K562 (cell line): ENCODE data around the gene ZNF548. TPM values are rescaled to one million over a fixed set of nuclear protein-coding genes. Genes with fewer than 3 reads are reported as not detected.

ENCODE experiments used
- ATAC-seq: fragments of 200-7000 bp; cut with Tn5 transposase; 3 replicates; pipeline ENCODE4 v1.9.1; 2020; ENCODE audit warnings: moderate library complexity
- BruUV-seq: library from RNA; stranded (reverse); fragments of 400-500 nt; replicated peaks from 2 replicates; lab custom pipeline; 2021; lab: Mats Ljungman, UMichigan
- CTCF ChIA-PET: fragments of 300-600 bp; formaldehyde crosslinking; extraction: SDS; loops from one replicate; lab custom pipeline; 2021; ENCODE audit warnings: low intra/inter-chr PET ratio; lab: Yijun Ruan, JAX
- POLR2A ChIA-PET: fragments of 300-600, 350-650 bp; sonication (Branson Sonifier 250); formaldehyde crosslinking; extraction: SDS; loops from one replicate; lab custom pipeline; 2021; ENCODE audit warnings: antibody characterized with exemption, inconsistent platforms; lab: Yijun Ruan, JAX
- DNase-seq, 4 experiments: peaks; one replicate each; pipeline versions ENCODE4 v3.0.0 to v3.0.0-alpha.2; 2011 to 2018; ENCODE audit warnings: low spot score in 3 of 4, mixed read lengths in 3 of 4; ENCODE audit errors: extremely low read depth in 1 of 4
- FAIRE-seq: peaks from 2 replicates; lab custom pipeline; 2011; peaks lifted over from hg19 to GRCh38; lab: Jason Lieb, UNC
- H2AFZ ChIP-seq: 2 replicates; pipeline ENCODE4 v1.6.0; 2011; ENCODE audit warnings: low read depth, low read length, control low read depth, inconsistent platforms
- H3K27ac ChIP-seq: fragments of 200-600 bp; 3 replicates; pipeline ENCODE4 v1.8.0; 2011; ENCODE audit warnings: low read depth, mild to moderate bottlenecking, control low read depth, inconsistent platforms, low read length, moderate library complexity, mixed read lengths; ENCODE audit errors: extremely low read depth
- H3K27me3 ChIP-seq, 2 experiments: fragments of 300-600 bp in 1 of 2; 2 replicates in 1 of 2; 3 replicates in 1 of 2; pipeline versions ENCODE4 v1.6.0 to v1.8.0; 2011; ENCODE audit warnings: inconsistent platforms in 2 of 2, low read length in 2 of 2, mild to moderate bottlenecking in 1 of 2, mixed read lengths in 1 of 2, moderate library complexity in 1 of 2; ENCODE audit not compliant: control insufficient read depth in 2 of 2, insufficient read depth in 2 of 2
- H3K36me3 ChIP-seq: fragments of 300-600 bp; 3 replicates; pipeline ENCODE4 v1.8.0; 2011; ENCODE audit warnings: mild to moderate bottlenecking, low read length, inconsistent platforms; ENCODE audit not compliant: control insufficient read depth, insufficient read depth
- H3K4me1 ChIP-seq, 2 experiments: fragments of 200-600 bp in 1 of 2; replicated peaks in 1 of 2; 2 replicates in 1 of 2; 3 replicates in 1 of 2; pipeline versions ENCODE4 v1.5.1 to v1.8.0; 2011; ENCODE audit warnings: inconsistent platforms in 2 of 2, low read length in 2 of 2, mild to moderate bottlenecking in 1 of 2, mixed read lengths in 1 of 2, moderate library complexity in 1 of 2; ENCODE audit not compliant: control insufficient read depth in 2 of 2, insufficient read depth in 2 of 2
- H3K4me2 ChIP-seq: 2 replicates; pipeline ENCODE4 v1.6.1; 2011; ENCODE audit warnings: low read length, control low read depth, inconsistent platforms, mixed read lengths; ENCODE audit not compliant: insufficient read depth
- H3K4me3 ChIP-seq: fragments of 200-600 bp; sonication (generic), shearing (Covaris generic); 2 replicates; pipeline ENCODE4 v1.5.1; 2016; ENCODE audit warnings: control low read depth, inconsistent platforms
- H3K79me2 ChIP-seq: fragments of 200-600 bp; 3 replicates; pipeline ENCODE4 v1.8.0; 2011; ENCODE audit warnings: low read length, inconsistent platforms; ENCODE audit not compliant: control insufficient read depth, insufficient read depth
- H3K9ac ChIP-seq, 2 experiments: 2 replicates each; pipeline versions ENCODE4 v1.6.0 to v1.6.1; 2011; ENCODE audit warnings: low read depth in 2 of 2, low read length in 2 of 2, control low read depth in 1 of 2, inconsistent platforms in 1 of 2, mild to moderate bottlenecking in 1 of 2, mixed read lengths in 1 of 2; ENCODE audit not compliant: insufficient read depth in 1 of 2
- H3K9me1 ChIP-seq: one replicate; pipeline ENCODE4 v1.6.0; 2011; ENCODE audit warnings: inconsistent platforms, mild to moderate bottlenecking, low read length, moderate library complexity; ENCODE audit not compliant: control insufficient read depth, insufficient read depth
- H3K9me3 ChIP-seq: replicated peaks from 2 replicates; pipeline ENCODE4 v1.5.1; 2011; ENCODE audit warnings: low read depth, low read length, inconsistent platforms; ENCODE audit not compliant: control insufficient read depth, insufficient read depth
- H4K20me1 ChIP-seq: replicated peaks from 2 replicates; pipeline ENCODE4 v1.6.1; 2011; ENCODE audit warnings: low read length, inconsistent platforms, mixed read lengths; ENCODE audit not compliant: control insufficient read depth, insufficient read depth
- BRCA1 ChIP-seq, 2 experiments: fragments of 450-650 bp in 1 of 2; sonication (generic) in 1 of 2; formaldehyde crosslinking in 1 of 2; IDR thresholded peaks; 2 replicates each; pipeline versions ENCODE4 v1.5.0 to v1.6.1; 2017 to 2020; ENCODE audit warnings: mild to moderate bottlenecking in 1 of 2, missing genetic modification reagents in 1 of 2
- CBFA2T2 ChIP-seq: fragments of 450-650 bp; conservative IDR thresholded peaks from 2 replicates; pipeline ENCODE4 v1.6.1; 2017; ENCODE audit warnings: mild to moderate bottlenecking
- CBFA2T3 ChIP-seq: fragments of 450-650 bp; IDR thresholded peaks from 2 replicates; pipeline ENCODE4 v1.6.1; 2017
- HOXB6 ChIP-seq: fragments of 250-450 bp; sonication (Bioruptor Pico); IDR thresholded peaks from 2 replicates; pipeline ENCODE4 v1.5.1; 2022; ENCODE audit warnings: mild to moderate bottlenecking, borderline replicate concordance
- MXI1 ChIP-seq: IDR thresholded peaks from 2 replicates; pipeline ENCODE4 v1.6.1; 2011; ENCODE audit warnings: low read depth, mild to moderate bottlenecking, improper control_type of control experiment, low read length
- RB1 ChIP-seq: fragments of 450-650 bp; IDR thresholded peaks from 2 replicates; pipeline ENCODE4 v1.6.1; 2017; ENCODE audit warnings: low read depth, mild to moderate bottlenecking
- RCOR1 ChIP-seq, 2 experiments: IDR thresholded peaks; 2 replicates each; pipeline ENCODE4 v1.6.1; 2012; ENCODE audit warnings: low read depth in 2 of 2, low read length in 2 of 2, borderline replicate concordance in 1 of 2, improper control_type of control experiment in 1 of 2
- RFX1 ChIP-seq: fragments of 450-650 bp; IDR thresholded peaks from 2 replicates; pipeline ENCODE4 v1.6.1; 2016; ENCODE audit warnings: mild to moderate bottlenecking, moderate library complexity
- SUPT5H ChIP-seq: fragments of 450-650 bp; IDR thresholded peaks from 2 replicates; pipeline ENCODE4 v1.6.1; 2016
- TBP ChIP-seq: optimal IDR thresholded peaks from 2 replicates; pipeline ENCODE3; 2011; ENCODE audit warnings: low read depth, low read length, improper control_type of control experiment
- WGBS: fragments of 100-300 bp; shearing (Covaris generic); methylation state at CpG from one replicate; pipeline ENCODE4 v1.1.6; 2016; ENCODE audit warnings: low coverage, mixed read lengths; ENCODE audit not compliant: insufficient coverage; ENCODE audit errors: missing lambda C conversion rate; 5-methylcytosine and 5-hydroxymethylcytosine counted together
- in situ Hi-C: fragments of 300-500 bp; cut with MboI; formaldehyde crosslinking; loops from 4 replicates; pipeline ENCODE4 v1.15.0; 2018; ENCODE audit warnings: inconsistent platforms, mixed read lengths
- intact Hi-C: fragments of 100-400 bp; cut with micrococcal nuclease; formaldehyde crosslinking; loops from 2 replicates; pipeline ENCODE4 v1.14.2; 2022
- polyA plus RNA-seq, 8 experiments: library from polyadenylated mRNA; depleted of rRNA in 4 of 8; stranded (reverse) in 5 of 8; unstranded in 3 of 8; fragments of >200 nt; fragmentation: Nextera tagmentation in 2 of 8; fragmentation: Illumina TruSeq in 1 of 8; extraction: Ambion mirVana in 2 of 8; extraction: Trizol in 1 of 8; gene quantifications; 2 replicates each; pipeline versions ENCODE4 v1.2.1 to v1.2.3, GENCODE V29; 2011 to 2014; ENCODE audit warnings: inconsistent platforms in 1 of 8, missing spikeins in 1 of 8
- total RNA-seq, 7 experiments: library from RNA; depleted of rRNA in 6 of 7; stranded (reverse); fragments of >200 nt in 6 of 7; fragmentation: Illumina TruSeq in 2 of 7; extraction: Trizol in 2 of 7; gene quantifications; 2 replicates each; pipeline versions ENCODE4 v1.2.1 to v1.2.3, GENCODE V29; 2011 to 2021; ENCODE audit warnings: low replicate concordance in 1 of 7
- TF ChIP-seq, protein P1 (sequence below): fragments of 450-650 bp; IDR thresholded peaks from 2 replicates; pipeline ENCODE4 v1.6.1; 2018; ENCODE audit not compliant: partially characterized antibody
- TF ChIP-seq, protein P2 (sequence below), 2 experiments: fragments of 450-650 bp; conservative IDR thresholded peaks; 2 replicates each; pipeline ENCODE4 v1.6.1; 2017; ENCODE audit warnings: mild to moderate bottlenecking in 2 of 2, moderate library complexity in 2 of 2
- TF ChIP-seq, protein P3 (sequence below): sonication (generic); formaldehyde crosslinking; IDR thresholded peaks from 2 replicates; pipeline ENCODE4 v1.8.0; 2022; ENCODE audit warnings: missing genetic modification reagents, mild to moderate bottlenecking, moderate library complexity, borderline replicate concordance

The ZNF548 gene
- total and polyA plus RNA-seq, 9 of the 15 experiments (the other 6 are each of a cell fraction or from before 2014, with no cell fraction given) = 1.5 to 8.7 (median 4.5) TPM

DNA sequence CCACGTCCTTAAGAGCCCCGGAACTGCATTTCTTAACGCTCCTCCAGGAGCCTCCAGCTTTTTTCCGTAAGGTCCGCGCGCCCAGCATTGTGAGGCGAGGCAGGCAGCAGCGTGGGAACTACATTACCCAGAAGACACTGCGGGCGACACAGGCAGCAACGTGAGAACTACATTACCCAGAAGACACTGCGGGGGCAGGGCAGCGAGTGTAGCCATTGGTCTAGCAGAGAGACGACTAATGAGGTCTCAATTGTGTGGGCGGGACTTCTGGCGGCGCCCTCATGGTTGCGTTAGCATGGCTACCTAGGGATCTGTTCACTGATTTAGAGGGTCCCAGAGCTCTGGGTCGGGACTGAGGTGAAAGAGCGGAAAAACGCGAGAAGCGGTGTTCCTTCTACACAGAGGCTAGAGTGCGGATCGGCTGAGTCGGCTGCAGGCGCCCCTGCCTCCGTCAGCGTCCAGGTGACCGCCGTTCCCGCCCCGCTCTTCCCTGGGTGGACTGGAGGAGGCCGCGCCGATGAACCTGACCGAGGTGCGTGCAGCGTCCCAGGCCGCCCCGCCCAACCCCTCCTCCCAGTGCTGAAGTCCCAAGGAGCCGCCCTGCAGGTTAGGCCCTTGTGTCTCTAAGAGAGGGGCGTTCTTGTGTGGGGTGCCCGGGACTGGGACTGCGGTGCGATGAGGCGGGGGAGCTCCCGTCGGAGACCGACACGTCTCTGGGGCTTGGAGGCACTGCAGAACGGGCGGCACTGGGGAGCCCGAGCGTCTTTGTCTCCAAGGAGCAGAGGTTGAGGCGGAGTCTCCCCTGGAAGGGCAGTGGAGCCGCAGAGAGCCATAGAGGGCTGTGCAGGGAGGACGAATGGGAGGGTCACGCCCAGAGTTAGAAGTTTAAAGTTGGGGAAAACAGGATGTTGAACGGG, 45.7 kb downstream of the ZNF548 start, which contains the start of gene ZNF749 (continued):
- TF ChIP-seq, protein P1, sequence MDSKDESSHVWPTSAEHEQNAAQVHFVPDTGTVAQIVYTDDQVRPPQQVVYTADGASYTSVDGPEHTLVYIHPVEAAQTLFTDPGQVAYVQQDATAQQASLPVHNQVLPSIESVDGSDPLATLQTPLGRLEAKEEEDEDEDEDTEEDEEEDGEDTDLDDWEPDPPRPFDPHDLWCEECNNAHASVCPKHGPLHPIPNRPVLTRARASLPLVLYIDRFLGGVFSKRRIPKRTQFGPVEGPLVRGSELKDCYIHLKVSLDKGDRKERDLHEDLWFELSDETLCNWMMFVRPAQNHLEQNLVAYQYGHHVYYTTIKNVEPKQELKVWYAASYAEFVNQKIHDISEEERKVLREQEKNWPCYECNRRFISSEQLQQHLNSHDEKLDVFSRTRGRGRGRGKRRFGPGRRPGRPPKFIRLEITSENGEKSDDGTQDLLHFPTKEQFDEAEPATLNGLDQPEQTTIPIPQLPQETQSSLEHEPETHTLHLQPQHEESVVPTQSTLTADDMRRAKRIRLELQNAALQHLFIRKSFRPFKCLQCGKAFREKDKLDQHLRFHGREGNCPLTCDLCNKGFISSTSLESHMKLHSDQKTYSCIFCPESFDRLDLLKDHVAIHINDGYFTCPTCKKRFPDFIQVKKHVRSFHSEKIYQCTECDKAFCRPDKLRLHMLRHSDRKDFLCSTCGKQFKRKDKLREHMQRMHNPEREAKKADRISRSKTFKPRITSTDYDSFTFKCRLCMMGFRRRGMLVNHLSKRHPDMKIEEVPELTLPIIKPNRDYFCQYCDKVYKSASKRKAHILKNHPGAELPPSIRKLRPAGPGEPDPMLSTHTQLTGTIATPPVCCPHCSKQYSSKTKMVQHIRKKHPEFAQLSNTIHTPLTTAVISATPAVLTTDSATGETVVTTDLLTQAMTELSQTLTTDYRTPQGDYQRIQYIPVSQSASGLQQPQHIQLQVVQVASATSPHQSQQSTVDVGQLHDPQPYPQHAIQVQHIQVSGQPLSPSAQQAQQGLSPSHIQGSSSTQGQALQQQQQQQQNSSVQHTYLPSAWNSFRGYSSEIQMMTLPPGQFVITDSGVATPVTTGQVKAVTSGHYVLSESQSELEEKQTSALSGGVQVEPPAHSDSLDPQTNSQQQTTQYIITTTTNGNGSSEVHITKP = peak; percentile 9
- TF ChIP-seq TBP (peak; percentile 33), RB1 (peak; percentile 59; the same call in 1 of the 2 replicates), RFX1 (peak; percentile 23; the same call in 1 of the 2 replicates), SUPT5H (peak; percentile 68)

DNA sequence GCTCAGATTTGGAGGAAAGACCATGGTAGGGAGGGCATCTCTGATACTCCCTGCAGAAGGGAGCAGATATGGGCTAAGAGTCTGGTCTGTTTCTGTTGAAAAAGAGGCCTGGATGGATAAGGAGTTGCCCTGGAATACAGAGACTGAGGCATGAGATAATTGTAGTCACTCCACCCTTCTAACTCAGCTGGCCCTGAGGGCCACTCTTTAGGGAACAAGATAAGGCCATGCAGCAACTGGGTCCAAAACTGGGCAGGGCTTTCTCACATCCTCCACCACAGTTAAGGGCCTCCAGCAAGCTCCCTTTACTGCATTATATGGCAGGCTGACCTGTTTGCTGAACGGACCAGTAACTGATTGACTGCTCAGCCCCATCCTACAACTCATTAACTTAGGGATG, 46.8 kb downstream of the ZNF548 start:
- H3K27me3 ChIP-seq = no peaks in the 10 kb centered on the region
- ATAC-seq (peak; percentile 20), FAIRE-seq (peak; percentile 55), DNase-seq (peak in 2 of 4 experiments; percentile 59 to 73)
- BruUV-seq = no TSS peak
- H3K9ac ChIP-seq = peak overlapping the region; percentile 48 to 72; a peak in 1 of 4 replicates
- H3K27ac ChIP-seq = no peak overlapping the region
- no peak overlapping the region for H2AFZ ChIP-seq
- peak overlapping the region; percentile 78 for H3K4me3 ChIP-seq
- in situ Hi-C loops = no loop called here
- peaks cover 17% of the 10 kb centered on the region; the same call in 2 of the 3 replicates for H3K36me3 ChIP-seq
- peaks cover 2% of the 10 kb centered on the region for H3K9me3 ChIP-seq
- CTCF ChIA-PET = no interaction called here
- peaks cover 51% of the 10 kb centered on the region for H3K79me2 ChIP-seq
- H3K4me2 ChIP-seq = peak overlapping the region; percentile 88
- H3K4me1 ChIP-seq = peaks cover 5 to 9% of the 10 kb centered on the region in 2 experiments; a peak in 3 of 5 replicates
- TF ChIP-seq CBFA2T3 (peak; percentile 67), HOXB6 (CRISPR knock-in tag) (no peak), RCOR1 (IDR thresholded peaks at IDR 0.05; ENCODE audit: borderline replicate concordance in 1 of 2, low read depth in 2 of 2, low read length in 2 of 2) (peak in 1 of 2 experiments; percentile 54; a peak in 1 of 4 replicates), MXI1 (0 out of 2 replicates have a peak, but pooled peaks have one; percentile 19), BRCA1 (IDR thresholded peaks at IDR 0.05) (no peak), BRCA1 (CRISPR knock-in tag; IDR thresholded peaks at IDR 0.05) (no peak), CBFA2T2 (peak; percentile 43; the same call in 1 of the 2 replicates)
- TF ChIP-seq, protein P2, sequence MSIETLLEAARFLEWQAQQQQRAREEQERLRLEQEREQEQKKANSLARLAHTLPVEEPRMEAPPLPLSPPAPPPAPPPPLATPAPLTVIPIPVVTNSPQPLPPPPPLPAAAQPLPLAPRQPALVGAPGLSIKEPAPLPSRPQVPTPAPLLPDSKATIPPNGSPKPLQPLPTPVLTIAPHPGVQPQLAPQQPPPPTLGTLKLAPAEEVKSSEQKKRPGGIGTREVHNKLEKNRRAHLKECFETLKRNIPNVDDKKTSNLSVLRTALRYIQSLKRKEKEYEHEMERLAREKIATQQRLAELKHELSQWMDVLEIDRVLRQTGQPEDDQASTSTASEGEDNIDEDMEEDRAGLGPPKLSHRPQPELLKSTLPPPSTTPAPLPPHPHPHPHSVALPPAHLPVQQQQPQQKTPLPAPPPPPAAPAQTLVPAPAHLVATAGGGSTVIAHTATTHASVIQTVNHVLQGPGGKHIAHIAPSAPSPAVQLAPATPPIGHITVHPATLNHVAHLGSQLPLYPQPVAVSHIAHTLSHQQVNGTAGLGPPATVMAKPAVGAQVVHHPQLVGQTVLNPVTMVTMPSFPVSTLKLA (conservative IDR thresholded peaks at IDR 0.05) = 0 out of 4 replicates have a peak, but pooled peaks of 1 of the 2 experiments have one; percentile 15
- TF ChIP-seq, protein P3, sequence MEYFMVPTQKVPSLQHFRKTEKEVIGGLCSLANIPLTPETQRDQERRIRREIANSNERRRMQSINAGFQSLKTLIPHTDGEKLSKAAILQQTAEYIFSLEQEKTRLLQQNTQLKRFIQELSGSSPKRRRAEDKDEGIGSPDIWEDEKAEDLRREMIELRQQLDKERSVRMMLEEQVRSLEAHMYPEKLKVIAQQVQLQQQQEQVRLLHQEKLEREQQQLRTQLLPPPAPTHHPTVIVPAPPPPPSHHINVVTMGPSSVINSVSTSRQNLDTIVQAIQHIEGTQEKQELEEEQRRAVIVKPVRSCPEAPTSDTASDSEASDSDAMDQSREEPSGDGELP (CRISPR knock-in tag) = peak; percentile 46
- TF ChIP-seq, all 486 proteins: peak for 6
- intact Hi-C loops = no loop called here
- Histone ChIP-seq H4K20me1 (0 out of 2 replicates have a peak, but pooled peaks cover 8% of the 10 kb centered on the region), H3K9me1 (no peaks in the 10 kb centered on the region)
- POLR2A ChIA-PET = interaction anchor here (0.6 to 1.3 kb wide), 3 partner anchors 9 to 15 kb away, joined by 3 to 5 read pairs (median 3); no protein-coding TSS in a partner anchor
- 23% methylated on average over 1 of the region's 1 CpG for WGBS
